GM19043 (cell line): ENCODE data around the gene TBCB.
"Not testable (repeated sequence)": the region's sequence is repeated elsewhere in the genome, so short reads cannot be mapped to it uniquely, and the experiment has no call there.

Experiments used
- ATAC-seq: cut with Tn5 transposase; IDR thresholded peaks from one replicate; pipeline ENCODE4 v1.9.1; 2021; ENCODE audit warnings: low read depth; ENCODE audit not compliant: unreplicated experiment

The TBCB gene

GRCh38 chr19:36131221-36131620 lies 16.0 kb downstream of the TBCB start:
- ATAC-seq: not testable (repeated sequence)

GRCh38 chr19:36134867-36135266 lies 19.6 kb downstream of the TBCB start:
- ATAC-seq: not testable (repeated sequence)

GRCh38 chr19:36136964-36137686 lies 21.9 kb downstream of the TBCB start:
- no peak for ATAC-seq

GRCh38 chr19:36139120-36139472 lies 23.8 kb downstream of the TBCB start:
- ATAC-seq: no peak

- peak; percentile 78 for ATAC-seq
These were observed 24.4 kb downstream of the TBCB start, which contains the start of gene CAPNS1 for GRCh38 chr19:36139473-36140303. CAPNS1 (plus strand) TSS chr19:36140066; CDS start chr19:36141012, 946 bp downstream.

- ATAC-seq: no peak
These were observed 25.2 kb downstream of the TBCB start for GRCh38 chr19:36140304-36141038.

- ATAC-seq: no peak
These were observed 26.0 kb downstream of the TBCB start for GRCh38 chr19:36141039-36141927.

GRCh38 chr19:36142046-36142445 lies 26.8 kb downstream of the TBCB start:
- no peak for ATAC-seq

GRCh38 chr19:36142496-36142895 lies 27.2 kb downstream of the TBCB start:
- no peak for ATAC-seq

GRCh38 chr19:36144624-36145023 lies 29.4 kb downstream of the TBCB start:
- ATAC-seq: no peak

GRCh38 chr19:36149673-36150406 lies 34.6 kb downstream of the TBCB start:
- no peak for ATAC-seq

- ATAC-seq: no peak
These were observed 35.3 kb downstream of the TBCB start for GRCh38 chr19:36150586-36150985.

- ATAC-seq: no peak
These were observed 36.1 kb downstream of the TBCB start for GRCh38 chr19:36151144-36152018.

- ATAC-seq: no peak
These were observed 36.7 kb downstream of the TBCB start for GRCh38 chr19:36152019-36152351.

- ATAC-seq: no peak
These were observed 37.3 kb downstream of the TBCB start, which contains the start of gene COX7A1 for GRCh38 chr19:36152352-36153091. COX7A1 (minus strand) TSS chr19:36152447; CDS start chr19:36152407, 40 bp downstream.

- ATAC-seq: no peak
These were observed 37.9 kb downstream of the TBCB start for GRCh38 chr19:36153126-36153525.

- ATAC-seq: no peak
These were observed 45.7 kb downstream of the TBCB start for GRCh38 chr19:36160821-36161596.
